Stimulated activated CD4-positive, alpha-beta T cell treated with anti-CD3 and anti-CD28 coated beads, Interleukin-15, amount 100 ng/mL, for 48 hours (primary cell): ENCODE data around the gene SAP30.

Experiments used
- DNase-seq, 2 donors: peaks; one replicate each; pipeline ENCODE4 v3.0.0-alpha.2; 2020; ENCODE audit warnings: low read depth in 2 of 2

SAP30 gene

DNA sequence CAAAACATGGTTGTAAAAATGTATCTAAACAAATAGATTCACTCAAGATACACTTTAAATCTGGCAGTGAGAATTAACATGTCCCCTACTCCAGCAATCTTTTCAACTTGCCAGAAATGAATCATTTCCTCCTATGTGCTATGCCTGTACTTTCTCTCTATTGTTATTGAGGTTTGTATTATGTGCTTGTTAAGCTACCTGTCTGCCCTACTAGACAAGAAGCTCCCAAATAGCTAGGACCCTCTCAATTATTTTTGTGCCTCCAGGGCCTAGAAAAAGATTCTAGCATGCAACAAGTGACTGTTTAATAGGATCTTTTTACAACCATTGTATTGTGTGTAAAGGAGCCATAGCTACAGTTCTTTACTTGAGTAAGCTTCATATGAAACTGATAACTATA is 3.5 kb upstream of the SAP30 start:
- no peak for DNase-seq

DNA sequence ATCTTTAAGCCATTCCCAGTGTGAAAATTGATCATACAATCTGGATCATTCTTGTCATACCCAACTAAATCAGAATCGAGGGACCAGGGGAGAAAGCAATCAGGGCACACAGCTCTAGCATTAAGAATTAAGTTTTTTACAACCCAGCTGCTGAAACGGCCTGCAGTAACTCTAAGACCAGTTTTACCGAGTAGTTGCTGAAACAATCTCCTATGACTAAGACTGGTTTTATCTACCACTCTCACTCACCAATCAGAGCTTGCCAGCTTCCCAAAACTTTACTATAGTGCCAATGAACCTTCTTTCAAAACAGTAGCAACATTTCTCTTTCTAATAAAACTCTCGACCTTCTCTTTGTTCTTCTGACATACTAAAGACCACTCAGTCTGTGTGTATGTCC is 2.8 kb upstream of the SAP30 start:
- DNase-seq = no peak

DNA sequence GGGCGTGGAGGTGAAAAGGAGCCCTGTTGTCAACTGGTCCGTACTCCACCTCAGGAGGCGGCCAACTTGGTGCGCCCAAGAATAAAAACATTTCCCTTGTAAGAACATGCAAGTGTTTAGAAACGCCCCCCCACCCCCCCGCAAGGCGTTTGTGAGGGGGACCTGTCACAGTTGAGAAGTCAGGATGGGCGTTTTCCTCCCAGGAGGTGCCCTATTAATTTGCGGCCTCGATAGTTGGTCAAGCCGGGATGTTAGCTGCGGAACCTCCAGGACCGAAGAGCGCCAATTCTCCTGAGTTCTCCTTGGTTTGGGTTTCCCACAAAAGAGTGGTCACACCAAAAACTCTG is 651 bp upstream of the SAP30 start:
- DNase-seq = peak; percentile 40 to 44

DNA sequence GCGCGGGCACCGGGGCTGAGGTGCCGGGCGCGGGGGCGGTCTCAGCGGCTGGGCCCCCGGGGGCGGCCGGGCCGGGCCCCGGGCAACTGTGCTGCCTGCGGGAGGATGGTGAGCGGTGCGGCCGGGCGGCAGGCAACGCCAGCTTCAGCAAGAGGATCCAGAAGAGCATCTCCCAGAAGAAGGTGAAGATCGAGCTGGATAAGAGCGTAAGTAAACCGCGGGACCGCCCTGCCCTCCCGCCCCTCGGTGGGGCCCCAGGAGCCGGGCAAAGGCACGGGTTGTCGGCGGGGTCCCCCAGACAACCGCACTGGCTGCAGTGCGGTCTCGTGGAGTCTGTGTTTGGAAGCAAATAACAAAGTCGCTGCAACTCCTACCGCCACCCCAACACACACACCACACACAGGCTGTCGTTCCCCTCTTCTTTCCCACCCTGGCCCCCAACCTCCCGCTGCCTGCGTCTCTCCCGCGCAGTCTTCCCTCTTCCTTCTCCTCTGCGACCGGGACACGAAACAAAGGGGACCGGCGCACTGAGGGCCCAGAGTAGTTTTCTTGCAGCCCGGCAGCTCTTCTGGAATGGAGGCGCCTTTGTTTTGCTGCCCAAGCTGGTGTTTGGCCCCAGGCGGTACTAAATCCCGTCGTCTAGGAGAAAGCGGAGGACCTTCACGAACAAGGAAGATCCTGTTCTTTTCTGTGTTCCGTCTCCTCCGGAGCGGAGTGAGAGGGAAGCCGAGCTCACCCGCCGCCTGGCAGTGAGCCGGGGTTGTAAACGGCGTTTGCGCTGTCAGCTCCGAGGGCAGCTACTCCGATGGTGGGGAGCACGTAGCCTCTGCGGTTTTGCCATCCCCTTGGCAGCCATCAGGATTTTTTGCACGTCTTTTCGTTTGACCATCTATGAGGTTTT is 788 bp downstream of the SAP30 start:
- DNase-seq = peak in 1 of 2 donors; percentile 14

DNA sequence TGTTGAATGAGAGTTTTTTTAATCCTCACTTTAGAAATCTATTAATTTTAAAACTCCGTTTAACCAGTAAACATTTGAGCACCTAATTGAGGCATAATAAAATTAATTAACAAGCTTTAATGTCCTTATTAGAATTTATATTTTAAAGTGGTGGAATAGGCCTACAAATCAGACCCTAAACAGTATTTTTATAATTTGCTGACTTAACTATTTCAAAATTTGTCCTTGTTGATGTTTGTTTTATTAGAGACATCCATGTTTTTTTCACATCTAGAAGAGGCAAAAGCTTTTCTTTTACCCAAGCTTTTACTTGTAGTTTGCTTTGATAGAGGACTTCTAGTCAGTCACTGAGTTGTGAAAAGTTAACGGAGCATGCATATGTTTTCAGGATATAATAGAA is 3.8 kb downstream of the SAP30 start:
- DNase-seq = no peak

DNA sequence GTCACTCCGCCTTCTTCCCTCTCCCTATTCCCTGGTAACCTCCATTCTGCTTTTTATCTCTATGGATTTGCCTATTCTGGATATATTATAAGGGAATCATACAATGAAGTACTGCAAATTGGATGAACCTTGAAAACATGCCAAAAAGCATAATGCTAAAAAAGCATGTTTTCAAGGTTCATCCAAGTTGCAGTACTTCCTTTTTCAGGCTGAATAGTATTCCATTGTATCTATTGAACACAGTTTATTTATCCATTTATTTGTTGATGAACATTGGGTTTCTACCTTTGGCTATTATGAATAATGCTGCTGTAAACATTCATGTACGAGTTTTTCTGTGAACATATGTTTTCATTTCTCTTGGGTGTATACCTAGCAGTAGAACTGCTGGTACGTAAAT is 9.2 kb downstream of the SAP30 start:
- no peak for DNase-seq

DNA sequence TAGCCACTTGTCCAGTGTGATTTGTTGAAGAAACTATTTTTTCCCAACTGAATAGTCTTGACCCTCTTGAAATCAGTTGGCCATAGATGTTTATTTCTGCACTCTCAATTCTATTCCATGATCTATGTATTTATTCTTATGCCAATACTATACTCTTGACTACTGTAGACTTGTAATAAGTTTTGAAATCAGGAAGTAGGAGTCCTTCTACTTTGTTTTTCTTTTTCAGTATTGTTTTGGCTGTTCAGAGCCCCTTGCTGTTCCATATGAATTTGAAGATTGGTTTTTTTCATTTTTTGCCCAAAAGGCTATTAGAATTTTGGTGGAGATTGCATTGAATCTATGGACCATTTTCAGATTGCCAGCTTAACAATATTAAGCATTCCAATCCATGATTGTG is 10.2 kb downstream of the SAP30 start:
- DNase-seq = no peak

DNA sequence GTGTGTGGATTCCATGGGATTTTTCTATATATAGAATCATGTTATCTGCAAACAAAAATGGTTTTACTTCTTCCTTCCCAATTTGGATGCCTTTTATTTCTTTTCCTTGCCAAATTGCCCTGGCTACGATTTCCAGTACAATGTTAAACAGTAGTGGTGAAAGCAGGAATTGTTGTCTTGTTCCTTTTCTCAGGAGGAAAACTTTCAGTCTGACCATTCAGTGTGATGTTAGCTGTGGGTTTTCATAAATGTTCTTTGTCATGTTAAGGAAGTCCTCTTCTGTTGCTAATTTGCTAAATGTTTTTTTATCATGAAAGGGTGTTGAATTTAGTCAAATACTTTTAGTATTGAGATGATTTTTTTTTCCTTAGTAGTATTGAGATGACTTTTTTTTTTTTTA is 10.9 kb downstream of the SAP30 start:
- no peak for DNase-seq

DNA sequence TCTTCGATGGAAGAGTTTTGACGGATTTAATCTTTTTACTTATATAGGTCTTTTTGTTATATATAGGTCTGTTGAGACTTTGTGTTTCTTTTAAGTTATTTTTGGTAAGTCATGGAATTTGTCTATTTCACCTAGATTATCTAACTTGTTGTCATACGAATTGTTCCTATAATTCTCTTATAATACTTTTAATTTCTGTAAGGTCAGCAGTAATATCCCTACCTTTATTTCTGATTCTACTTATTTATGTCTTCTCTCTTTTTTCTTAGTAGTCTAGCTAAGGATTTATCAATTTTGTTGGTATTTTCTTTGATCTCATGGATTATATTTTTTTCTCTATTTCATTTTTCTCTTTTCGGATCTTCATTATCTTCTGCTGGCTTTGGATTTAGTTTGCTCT is 11.6 kb downstream of the SAP30 start:
- DNase-seq = no peak

DNA sequence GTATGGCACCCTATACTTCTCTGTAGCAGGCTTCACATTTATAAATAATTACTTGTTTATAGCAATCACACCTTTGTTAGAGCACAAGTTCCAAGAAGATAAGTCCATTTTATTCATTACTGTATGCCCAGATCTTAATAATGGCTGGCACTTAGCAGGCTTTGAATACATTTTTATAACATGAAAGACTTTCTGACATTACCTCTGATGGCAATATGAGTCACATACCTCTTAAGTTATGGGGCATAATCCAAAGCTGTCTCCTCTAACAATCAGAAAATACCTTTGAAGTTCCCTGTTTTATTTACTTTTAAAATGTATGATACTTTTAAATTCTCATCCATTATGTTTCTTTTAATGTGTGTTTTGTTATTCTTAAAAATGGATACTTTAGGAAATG is 16.0 kb downstream of the SAP30 start:
- no peak for DNase-seq

DNA sequence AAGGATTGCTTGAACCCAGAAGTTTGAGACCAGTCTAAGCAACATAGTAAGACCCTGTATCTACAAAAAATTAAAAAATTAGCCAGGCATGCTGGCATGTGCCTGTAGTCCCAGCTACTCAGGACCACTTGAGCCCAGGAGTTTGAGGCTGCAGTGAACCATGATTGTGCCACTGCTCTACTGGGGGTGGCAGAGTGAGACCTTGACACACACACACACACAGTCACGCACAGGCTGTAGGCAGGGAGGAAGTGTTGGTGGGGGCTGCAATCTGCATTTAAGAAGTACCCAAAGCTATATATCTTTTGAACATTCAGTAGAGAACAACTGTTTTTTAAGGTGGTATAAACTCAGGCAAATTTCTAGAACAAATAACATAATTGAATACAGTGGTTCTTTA is 20.9 kb downstream of the SAP30 start:
- DNase-seq = no peak

DNA sequence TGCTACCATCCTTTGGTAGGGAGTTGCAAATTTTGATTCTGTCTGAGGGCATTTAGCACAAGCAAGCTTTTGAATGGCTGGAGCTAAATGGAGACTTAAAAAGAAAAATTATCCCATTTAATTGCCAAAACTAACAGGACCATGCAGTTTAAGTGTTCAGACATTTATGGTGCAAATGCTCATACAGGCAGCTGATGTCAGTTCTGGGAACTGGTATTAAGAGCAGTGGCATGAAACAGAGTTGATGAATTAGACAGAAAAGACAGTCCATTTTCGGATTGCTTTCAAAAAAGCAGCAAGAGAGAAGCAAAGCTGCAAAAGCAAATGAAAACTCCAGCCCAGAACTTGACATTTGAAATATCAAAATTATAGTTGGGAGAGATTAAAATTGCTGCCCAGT is 26.9 kb downstream of the SAP30 start:
- no peak for DNase-seq

DNA sequence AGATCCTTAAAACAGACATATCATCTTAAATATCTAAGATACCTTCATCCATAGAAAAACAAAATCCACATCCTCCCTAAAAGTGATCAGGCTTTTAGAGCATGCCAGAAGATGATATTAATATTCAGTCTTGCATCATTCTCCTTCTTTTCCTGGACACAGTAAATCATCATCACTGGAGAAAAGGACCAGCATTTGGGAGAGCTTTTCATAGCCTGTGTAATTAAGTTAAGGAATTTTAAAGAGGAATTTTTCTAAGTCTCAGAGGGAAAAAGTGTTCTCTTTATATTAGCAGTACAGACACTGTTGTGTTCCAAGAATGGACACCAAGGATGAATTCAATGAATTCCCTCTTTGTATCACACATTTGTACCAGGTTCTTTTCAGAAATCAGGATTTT is 27.5 kb downstream of the SAP30 start:
- DNase-seq = no peak

DNA sequence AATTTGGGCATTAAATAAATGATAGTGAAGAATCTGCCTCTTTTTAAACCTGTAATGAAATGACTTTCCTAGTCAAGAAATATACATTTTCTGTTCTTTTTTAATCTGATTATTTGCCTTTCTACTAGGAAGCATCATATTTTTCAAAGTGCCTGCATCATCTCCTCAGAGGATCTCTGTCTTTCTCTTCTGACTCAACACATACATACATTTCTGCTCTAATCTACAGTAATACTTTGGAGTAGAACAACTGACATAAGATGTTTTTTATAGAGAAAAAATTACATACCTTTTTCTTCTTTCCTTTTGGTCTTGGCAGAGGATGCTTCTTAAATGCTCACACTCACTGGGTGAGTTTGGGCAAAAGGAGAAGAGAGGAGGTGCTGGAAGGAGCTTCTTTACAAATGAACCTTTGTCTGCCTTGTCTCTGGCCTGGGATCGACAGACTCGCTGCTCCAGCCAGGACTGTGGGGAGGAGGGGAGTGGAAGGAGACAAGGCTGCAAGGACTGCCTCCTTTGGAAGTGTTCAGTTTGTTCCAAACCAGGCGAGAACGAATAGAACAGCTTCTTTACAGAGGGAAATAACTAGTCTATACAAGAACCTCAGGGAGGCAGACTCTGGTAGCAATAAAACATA is 28.1 kb downstream of the SAP30 start, which contains the start of gene SCRG1:
SCRG1 (minus strand) TSS at position 338 of the 637 bp plus-strand sequence. CDS start 7,702 bp downstream, outside the sequence.
- DNase-seq = no peak

DNA sequence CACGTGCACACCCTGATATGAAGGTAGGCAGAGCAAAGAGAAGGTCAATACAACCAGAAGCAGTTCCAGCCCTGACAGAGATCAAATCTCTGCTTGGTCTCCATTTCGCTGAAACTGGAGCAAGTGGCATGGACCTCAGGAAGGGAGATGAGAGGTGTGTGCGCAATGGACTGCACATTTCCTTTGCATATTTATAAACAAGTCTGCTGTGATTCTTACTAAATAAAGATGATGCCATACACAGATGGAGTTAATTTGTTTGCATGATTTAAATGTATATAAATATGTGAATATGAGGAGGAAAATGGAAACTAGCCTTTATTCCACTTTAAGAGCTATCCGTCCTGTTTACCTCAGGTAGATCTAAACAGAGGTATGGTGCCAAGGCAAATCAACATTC is 30.3 kb downstream of the SAP30 start:
- no peak for DNase-seq

DNA sequence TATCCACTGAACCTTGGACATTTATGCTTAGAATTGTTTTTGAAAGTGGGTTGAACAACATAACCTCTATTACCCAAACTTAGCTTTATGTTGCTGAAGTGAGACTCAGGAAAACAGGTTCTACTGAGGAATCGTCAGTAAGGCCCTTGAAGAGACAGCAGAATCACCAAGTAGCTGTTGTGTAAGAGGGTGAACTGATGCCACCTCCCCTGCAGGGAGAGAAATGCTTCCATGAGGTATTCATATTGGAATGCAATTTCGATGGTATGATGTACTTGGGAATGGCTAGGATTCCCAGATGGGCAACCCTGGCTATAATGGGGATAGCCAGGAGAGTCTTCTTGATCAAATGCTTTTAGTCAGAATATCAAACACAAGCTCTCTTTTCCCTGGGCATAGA is 32.3 kb downstream of the SAP30 start:
- no peak for DNase-seq

DNA sequence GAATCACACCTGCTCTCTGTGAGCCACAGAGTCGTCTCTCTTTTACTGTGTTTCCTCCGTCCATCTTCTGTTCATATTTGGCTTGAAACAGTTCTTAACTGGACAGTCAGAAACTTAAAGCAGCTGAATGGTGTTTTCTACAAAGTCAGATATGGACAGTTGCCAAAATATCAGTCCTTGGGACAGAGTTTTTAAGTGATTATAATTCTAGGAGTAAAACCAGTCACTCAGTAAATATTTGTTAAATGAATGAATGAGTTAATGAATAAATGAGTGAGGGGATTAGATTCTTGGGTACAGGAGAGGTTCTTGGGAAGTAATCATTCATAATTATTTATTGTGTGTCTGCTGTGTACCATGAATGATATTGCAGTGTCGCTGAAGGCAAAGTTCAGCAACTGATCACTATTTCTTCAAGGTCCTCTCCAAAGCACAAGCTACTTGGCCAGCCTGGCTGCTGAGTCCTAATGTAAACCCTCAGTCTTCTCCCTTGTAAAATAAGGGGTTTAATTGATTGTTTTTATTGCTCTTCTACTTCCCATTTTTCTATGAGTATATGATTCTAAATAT is 33.6 kb downstream of the SAP30 start:
- DNase-seq = no peak

DNA sequence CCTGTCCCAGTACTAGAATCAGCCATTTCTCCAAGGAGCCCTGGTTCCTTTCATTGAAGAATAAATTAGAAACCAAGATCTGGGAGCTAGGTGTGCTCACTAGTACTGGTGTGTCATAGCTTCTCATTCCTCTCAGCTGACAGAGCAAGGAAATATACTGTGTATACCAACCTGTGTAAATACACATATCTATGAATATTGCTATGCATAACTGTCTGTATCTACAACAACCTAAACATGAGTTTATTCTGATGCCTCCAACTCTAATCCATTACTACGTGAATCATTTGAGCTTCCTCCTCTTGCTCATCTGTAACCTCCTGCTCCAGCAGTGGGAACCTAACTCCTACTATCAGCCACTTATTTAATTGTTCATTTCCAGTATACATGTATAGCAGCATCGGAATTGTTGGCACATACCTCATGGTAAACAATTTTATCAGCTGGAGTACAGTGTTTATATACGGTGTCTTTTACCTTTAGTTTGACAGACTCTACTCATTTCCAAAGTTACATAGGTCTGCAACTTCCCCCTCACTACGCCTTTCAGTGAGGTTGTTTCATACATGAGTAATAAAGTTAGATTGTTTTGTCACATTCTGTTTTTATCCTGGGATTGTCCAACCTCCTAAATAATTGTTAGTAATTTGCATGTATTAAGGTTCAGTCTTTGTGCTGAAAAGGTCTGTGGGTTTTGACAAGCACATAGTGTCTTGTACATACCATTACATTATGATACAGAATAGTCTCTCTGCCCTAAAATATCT is 35.3 kb downstream of the SAP30 start:
- no peak for DNase-seq

DNA sequence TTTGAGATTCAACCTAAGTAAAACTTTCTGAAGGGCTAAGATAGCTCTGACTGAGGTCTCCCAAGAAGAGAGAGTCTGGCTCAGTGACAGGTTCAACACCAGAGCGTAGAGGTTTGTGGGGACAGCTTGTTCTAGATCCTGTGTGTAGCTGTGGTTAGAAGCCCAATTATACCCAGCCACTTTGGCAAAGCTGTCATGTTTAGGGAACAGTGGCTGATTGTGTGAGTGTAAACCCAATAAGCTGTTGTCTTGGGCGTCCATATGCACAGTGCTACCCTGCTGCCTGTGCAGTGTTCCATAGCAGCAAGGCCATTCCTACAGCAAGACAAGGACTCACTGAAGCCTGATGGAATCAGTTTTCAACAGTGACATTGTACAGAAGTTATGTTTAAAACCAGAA is 39.3 kb downstream of the SAP30 start:
- no peak for DNase-seq

DNA sequence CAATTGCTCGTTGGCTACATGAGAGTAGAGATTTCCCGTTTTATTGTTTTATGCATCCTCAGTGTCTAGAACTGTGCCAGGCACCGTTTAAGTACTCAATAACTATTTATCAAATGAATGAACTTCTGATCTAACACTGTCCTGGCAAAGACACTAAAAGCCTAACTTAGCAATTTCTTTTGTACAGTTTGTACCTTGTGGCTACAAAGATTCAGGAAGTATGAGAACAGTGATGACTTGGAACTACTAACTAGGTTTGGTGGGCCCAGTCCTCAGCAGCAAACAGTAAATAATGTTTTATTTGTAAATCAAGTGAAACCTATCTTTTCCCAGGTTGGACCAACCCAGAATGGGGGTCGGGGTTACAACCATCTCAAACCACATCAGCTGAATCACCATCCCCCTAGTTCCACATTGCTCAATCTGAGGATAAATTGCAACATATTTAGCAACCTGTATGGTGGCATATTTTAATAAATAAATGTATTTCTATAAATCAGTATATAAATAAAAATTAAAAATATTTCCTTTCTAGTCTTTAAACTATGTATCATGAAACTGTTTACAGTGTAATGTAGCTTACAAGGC is 40.4 kb downstream of the SAP30 start:
- DNase-seq = no peak

DNA sequence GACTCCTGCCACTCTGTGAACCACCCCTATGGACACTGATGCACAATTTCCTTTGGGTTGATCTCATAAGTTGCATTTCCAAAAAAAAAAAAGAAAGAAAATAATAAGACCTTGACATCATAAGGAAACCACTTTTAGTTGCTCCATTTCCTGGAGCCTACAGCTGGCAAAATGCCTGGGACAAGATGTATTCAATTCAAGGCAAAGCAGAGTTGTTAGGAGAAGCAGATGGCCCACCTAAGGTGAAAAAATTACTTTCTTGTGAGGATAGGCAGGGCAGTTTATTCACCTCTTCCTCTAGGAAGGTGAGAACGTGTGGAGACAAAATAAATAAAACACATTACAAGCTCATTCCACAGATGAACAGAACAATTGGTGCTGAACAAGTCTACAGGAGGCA is 42.3 kb downstream of the SAP30 start:
- DNase-seq = no peak

DNA sequence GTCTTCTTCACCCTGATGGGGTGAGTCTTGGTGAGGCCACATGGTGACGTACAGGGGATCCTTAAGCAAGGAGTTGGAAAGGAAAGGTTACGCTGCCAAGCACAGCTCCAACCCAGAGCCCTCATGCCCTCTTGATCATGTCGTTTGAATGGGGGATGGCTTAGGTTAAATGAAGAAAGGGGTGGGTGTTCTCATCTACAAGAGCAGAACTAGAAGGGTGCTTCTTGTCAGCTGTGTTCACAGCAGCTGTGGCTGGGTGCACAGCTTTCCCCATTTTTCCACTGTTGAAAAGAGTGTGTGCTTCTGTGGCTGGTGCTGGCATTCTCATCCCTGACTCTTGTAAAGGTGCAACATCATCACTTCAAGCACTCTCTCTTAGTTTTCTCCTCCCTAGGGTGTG is 43.7 kb downstream of the SAP30 start:
- no peak for DNase-seq
